Activated CD8-positive, alpha-beta memory T cell treated with anti-CD3 and anti-CD28 coated beads, Interleukin-2, amount 10 ng/mL, durations not matched to agents 7 days and 5 days (primary cell): ENCODE measurements around the gene PHETA2. TPM values are rescaled to one million over a fixed set of nuclear protein-coding genes. Genes with fewer than 3 reads are reported as not detected.

Source experiments
- ATAC-seq: fragments of 150-1000 bp; cut with Tn5 transposase; one replicate; pipeline ENCODE4 v1.10.0; 2021; ENCODE audit warnings: moderate library complexity
- CTCF ChIA-PET: fragments of 350-600 bp; sonication (Branson Sonifier 250); formaldehyde crosslinking; loops from one replicate; lab custom pipeline; 2021; ENCODE audit warnings: antibody characterized with exemption; lab: Charles Lee
- DNase-seq: peaks from one replicate; pipeline ENCODE4 v3.0.0-alpha.2; 2020
- H3K27ac Mint-ChIP-seq: one replicate; pipeline ENCODE4 v1.8.0; 2021; ENCODE audit warnings: mild to moderate bottlenecking, mixed read lengths
- H3K27me3 Mint-ChIP-seq: one replicate; pipeline ENCODE4 v1.8.0; 2021; ENCODE audit warnings: mixed read lengths
- H3K36me3 Mint-ChIP-seq: one replicate; pipeline ENCODE4 v1.8.0; 2021; ENCODE audit warnings: mild to moderate bottlenecking, mixed read lengths
- H3K4me1 Mint-ChIP-seq: one replicate; pipeline ENCODE4 v1.8.0; 2021; ENCODE audit warnings: mixed read lengths
- H3K4me3 Mint-ChIP-seq: one replicate; pipeline ENCODE4 v1.8.0; 2021; ENCODE audit warnings: mild to moderate bottlenecking, moderate library complexity, mixed read lengths
- H3K9me3 Mint-ChIP-seq: one replicate; pipeline ENCODE4 v1.8.0; 2022; ENCODE audit warnings: low read depth, mixed read lengths
- total RNA-seq, 2 experiments: library from RNA; stranded (reverse); gene quantifications; one replicate each; pipeline ENCODE4 v1.2.3, GENCODE V29; 2021

The PHETA2 gene
- total RNA-seq, 2 experiments from 2014 or later = 2.0 to 2.5 TPM

- H3K27me3 Mint-ChIP-seq = no peaks in the 10 kb centered on the region
- peaks cover 35% of the 10 kb centered on the region for H3K4me1 Mint-ChIP-seq
- H3K4me3 Mint-ChIP-seq = peak overlapping the region; percentile 45
- DNase-seq (no peak), ATAC-seq (no peak)
- H3K9me3 Mint-ChIP-seq = no peaks in the 10 kb centered on the region
- peaks cover 2% of the 10 kb centered on the region for H3K36me3 Mint-ChIP-seq
- peak overlapping the region; percentile 74 for H3K27ac Mint-ChIP-seq
- CTCF ChIA-PET = interaction anchor here (1.2 kb wide), 1 partner anchor 17 kb away, joined by 5 read pairs; the partner anchor contains the start of gene NDUFA6
Observed at GRCh38 chr22:42073621-42074041, 417 bp upstream of the PHETA2 start.

GRCh38 chr22:42074846-42075676, 1.0 kb downstream of the PHETA2 start:
- Mint-ChIP-seq H3K27me3 (no peaks in the 10 kb centered on the region), H3K4me3 (peak overlapping the region; percentile 32), H3K27ac (peak overlapping the region; percentile 49), H3K9me3 (no peaks in the 10 kb centered on the region), H3K4me1 (peaks cover 36% of the 10 kb centered on the region), H3K36me3 (peaks cover 2% of the 10 kb centered on the region)
- DNase-seq (no peak), ATAC-seq (no peak)
- CTCF ChIA-PET = interaction anchor here (0.9 to 2.1 kb wide), 7 partner anchors 15 to 408 kb away, joined by 3 to 8 read pairs (median 3); partner anchors contain the start of genes CENPM, NDUFA6 and WBP2NL

- no peak for DNase-seq
- Mint-ChIP-seq H3K27ac (no peak overlapping the region), H3K9me3 (no peaks in the 10 kb centered on the region), H3K27me3 (no peaks in the 10 kb centered on the region), H3K4me1 (peaks cover 33% of the 10 kb centered on the region), H3K4me3 (no peak overlapping the region), H3K36me3 (peaks cover 5% of the 10 kb centered on the region)
- no peak for ATAC-seq
- CTCF ChIA-PET = interaction anchor here (2.1 kb wide), 1 partner anchor 13 kb away, joined by 8 read pairs; the partner anchor contains the start of gene NDUFA6
Observed at GRCh38 chr22:42076764-42077485, 2.9 kb downstream of the PHETA2 start.

- Mint-ChIP-seq H3K27me3 (no peaks in the 10 kb centered on the region), H3K4me3 (no peak overlapping the region), H3K27ac (peak overlapping the region; percentile 96), H3K9me3 (no peaks in the 10 kb centered on the region), H3K36me3 (peaks cover 10% of the 10 kb centered on the region), H3K4me1 (peaks cover 36% of the 10 kb centered on the region)
- DNase-seq (no peak), ATAC-seq (no peak)
- CTCF ChIA-PET = interaction anchor here (1.4 to 5.7 kb wide), 2 partner anchors 13 to 380 kb away, joined by 3 to 56 read pairs; partner anchors contain the start of gene NDUFA6
Observed at GRCh38 chr22:42077486-42078125, 3.6 kb downstream of the PHETA2 start.

- no peak for DNase-seq
- Mint-ChIP-seq H3K27ac (peak overlapping the region; percentile 96), H3K36me3 (peaks cover 14% of the 10 kb centered on the region), H3K27me3 (no peaks in the 10 kb centered on the region), H3K4me3 (peak overlapping the region; percentile 87), H3K4me1 (peaks cover 32% of the 10 kb centered on the region), H3K9me3 (no peaks in the 10 kb centered on the region)
- no peak for ATAC-seq
- CTCF ChIA-PET = interaction anchor here (0.6 to 5.7 kb wide), 6 partner anchors 8 to 382 kb away, joined by 3 to 56 read pairs (median 6); partner anchors contain the start of genes NAGA and NDUFA6
Observed at GRCh38 chr22:42078469-42079318, 4.6 kb downstream of the PHETA2 start.

- DNase-seq = peak; percentile 99
- H3K9me3 Mint-ChIP-seq = no peaks in the 10 kb centered on the region
- peaks cover 18% of the 10 kb centered on the region for H3K36me3 Mint-ChIP-seq
- CTCF ChIA-PET = interaction anchor here (0.6 to 5.7 kb wide), 8 partner anchors 9 to 382 kb away, joined by 3 to 56 read pairs (median 5); partner anchors contain the start of genes NAGA and NDUFA6
- peak within 1 kb of the TSS; percentile 87 for H3K4me3 Mint-ChIP-seq
- no peaks in the 10 kb centered on the region for H3K27me3 Mint-ChIP-seq
- peak; percentile 91 for ATAC-seq
- H3K27ac Mint-ChIP-seq = peak within 1 kb of the TSS; percentile 96
- peaks cover 32% of the 10 kb centered on the region for H3K4me1 Mint-ChIP-seq
Observed at GRCh38 chr22:42079319-42080251, 5.5 kb downstream of the PHETA2 start, which contains the start of gene SMDT1. SMDT1 (plus strand) TSS chr22:42079700; CDS start chr22:42079769, 69 bp downstream.

GRCh38 chr22:42080287-42080686, 6.2 kb downstream of the PHETA2 start:
- peak overlapping the region; percentile 96 for H3K27ac Mint-ChIP-seq
- DNase-seq (no peak), ATAC-seq (no peak)
- H3K4me3 Mint-ChIP-seq = peak overlapping the region; percentile 87
- no peaks in the 10 kb centered on the region for H3K9me3 Mint-ChIP-seq
- no peaks in the 10 kb centered on the region for H3K27me3 Mint-ChIP-seq
- CTCF ChIA-PET = interaction anchor here (0.9 to 5.7 kb wide), 6 partner anchors 10 to 364 kb away, joined by 4 to 56 read pairs (median 6); partner anchors contain the start of genes NAGA and NDUFA6
- H3K36me3 Mint-ChIP-seq = peaks cover 23% of the 10 kb centered on the region
- H3K4me1 Mint-ChIP-seq = peaks cover 28% of the 10 kb centered on the region

- H3K36me3 Mint-ChIP-seq = peaks cover 39% of the 10 kb centered on the region
- no peaks in the 10 kb centered on the region for H3K27me3 Mint-ChIP-seq
- DNase-seq (no peak), ATAC-seq (no peak)
- no peak overlapping the region for H3K4me3 Mint-ChIP-seq
- H3K9me3 Mint-ChIP-seq = no peaks in the 10 kb centered on the region
- peaks cover 30% of the 10 kb centered on the region for H3K4me1 Mint-ChIP-seq
- H3K27ac Mint-ChIP-seq = no peak overlapping the region
- CTCF ChIA-PET = interaction anchor here (5.7 kb wide), 1 partner anchor 7 kb away, joined by 56 read pairs; the partner anchor contains the start of gene NDUFA6
Observed at GRCh38 chr22:42083119-42083518, 9.1 kb downstream of the PHETA2 start.

GRCh38 chr22:42084874-42085273, 10.8 kb downstream of the PHETA2 start:
- H3K9me3 Mint-ChIP-seq = peaks cover 3% of the 10 kb centered on the region
- peaks cover 49% of the 10 kb centered on the region for H3K36me3 Mint-ChIP-seq
- CTCF ChIA-PET = no interaction called here
- no peak overlapping the region for H3K4me3 Mint-ChIP-seq
- ATAC-seq = no peak
- no peak overlapping the region for H3K27ac Mint-ChIP-seq
- H3K4me1 Mint-ChIP-seq = peaks cover 28% of the 10 kb centered on the region
- no peak for DNase-seq
- no peaks in the 10 kb centered on the region for H3K27me3 Mint-ChIP-seq

- no peak overlapping the region for H3K4me3 Mint-ChIP-seq
- DNase-seq = no peak
- no peaks in the 10 kb centered on the region for H3K27me3 Mint-ChIP-seq
- H3K9me3 Mint-ChIP-seq = peaks cover 3% of the 10 kb centered on the region
- peaks cover 26% of the 10 kb centered on the region for H3K4me1 Mint-ChIP-seq
- ATAC-seq = no peak
- H3K36me3 Mint-ChIP-seq = peaks cover 52% of the 10 kb centered on the region
- H3K27ac Mint-ChIP-seq = no peak overlapping the region
- CTCF ChIA-PET = no interaction called here
Observed at GRCh38 chr22:42086051-42086450, 12.0 kb downstream of the PHETA2 start.
